ENCODE data around the gene DCLK1. TPM values are rescaled to one million over a fixed set of nuclear protein-coding genes. Genes with fewer than 3 reads are reported as not detected.

Gene DCLK1
- total RNA-seq, 1 donor from 2014 or later: not detected

DNA sequence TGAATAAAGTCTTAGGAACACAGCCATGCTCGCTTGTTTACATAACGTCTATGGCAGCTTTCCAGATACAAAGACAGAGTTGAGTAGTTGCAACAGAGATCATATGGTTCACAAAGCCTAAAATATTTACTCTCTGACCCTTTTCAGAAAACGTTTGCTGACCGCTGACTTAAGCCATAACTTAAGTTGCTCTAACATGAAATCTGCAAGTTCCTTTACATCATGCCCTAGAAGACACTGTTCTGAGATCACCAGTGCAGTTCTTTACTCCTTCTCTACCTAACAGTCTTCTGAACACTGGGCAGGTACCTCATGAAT lies 166.4 kb downstream of the DCLK1 start:
- H3K4me3 Mint-ChIP-seq: no peak overlapping the region
- no peaks in the 10 kb centered on the region for H3K4me1 Mint-ChIP-seq
- no peak overlapping the region for H3K27ac Mint-ChIP-seq
- no peaks in the 10 kb centered on the region for H3K9me3 Mint-ChIP-seq
- DNase-seq: no peak
- no peaks in the 10 kb centered on the region for H3K27me3 Mint-ChIP-seq
- intact Hi-C loops (cut with micrococcal nuclease): no loop called here
- H3K36me3 Mint-ChIP-seq (ENCODE audit: low read depth): no peaks in the 10 kb centered on the region

GRCh38 chr13:35964011-35964862 lies 166.9 kb downstream of the DCLK1 start:
- Mint-ChIP-seq H3K9me3 (no peaks in the 10 kb centered on the region), H3K4me3 (no peak overlapping the region), H3K27me3 (no peaks in the 10 kb centered on the region), H3K36me3 (ENCODE audit: low read depth) (no peaks in the 10 kb centered on the region), H3K27ac (no peak overlapping the region), H3K4me1 (no peaks in the 10 kb centered on the region)
- no peak for DNase-seq
- intact Hi-C loops (cut with micrococcal nuclease): no loop called here

DNA sequence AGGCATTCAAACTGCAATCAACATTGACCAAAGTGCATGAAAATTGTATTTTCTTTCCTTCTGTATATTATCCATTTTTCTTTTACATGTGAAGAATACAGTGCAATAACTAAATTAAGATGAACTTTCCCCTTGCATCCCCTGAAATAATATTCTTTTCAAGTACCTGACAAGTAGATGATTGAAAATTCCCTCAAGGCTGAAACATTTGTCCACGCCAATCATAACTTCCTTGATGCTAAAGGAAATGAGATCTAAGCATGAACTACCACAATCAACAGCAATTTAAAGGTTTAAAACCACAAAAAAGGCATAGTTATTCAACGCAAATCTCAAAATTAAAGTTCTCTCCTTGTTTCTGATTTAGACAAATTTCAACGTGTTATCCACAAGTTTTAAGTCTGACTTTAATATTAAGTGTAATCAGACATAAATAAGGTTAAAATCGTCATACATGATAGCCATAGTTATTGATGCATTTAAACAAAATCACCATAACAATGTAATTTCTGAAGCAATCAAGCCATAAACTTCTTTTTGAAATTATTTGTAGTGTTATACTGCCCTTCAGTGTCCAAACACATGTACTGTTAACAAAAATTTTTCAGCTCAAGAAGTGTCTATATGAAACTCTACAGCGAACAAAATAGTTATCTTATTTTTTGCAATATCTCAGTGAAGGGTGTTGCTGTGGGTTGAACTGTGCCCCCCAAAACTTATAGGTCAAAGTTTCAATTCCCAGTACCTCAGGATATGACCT lies 169.5 kb downstream of the DCLK1 start:
- Mint-ChIP-seq H3K27me3 (no peaks in the 10 kb centered on the region), H3K9me3 (no peaks in the 10 kb centered on the region), H3K4me3 (no peak overlapping the region), H3K36me3 (ENCODE audit: low read depth) (no peaks in the 10 kb centered on the region), H3K4me1 (no peaks in the 10 kb centered on the region), H3K27ac (no peak overlapping the region)
- DNase-seq: no peak
- intact Hi-C loops (cut with micrococcal nuclease): no loop called here

- Mint-ChIP-seq H3K36me3 (ENCODE audit: low read depth) (no peaks in the 10 kb centered on the region), H3K9me3 (no peaks in the 10 kb centered on the region), H3K27me3 (no peaks in the 10 kb centered on the region), H3K4me1 (no peaks in the 10 kb centered on the region), H3K27ac (no peak overlapping the region), H3K4me3 (no peak overlapping the region)
- no peak for DNase-seq
- intact Hi-C loops (cut with micrococcal nuclease): no loop called here
Measured at GRCh38 chr13:35961002-35961401, 170.2 kb downstream of the DCLK1 start.

DNA sequence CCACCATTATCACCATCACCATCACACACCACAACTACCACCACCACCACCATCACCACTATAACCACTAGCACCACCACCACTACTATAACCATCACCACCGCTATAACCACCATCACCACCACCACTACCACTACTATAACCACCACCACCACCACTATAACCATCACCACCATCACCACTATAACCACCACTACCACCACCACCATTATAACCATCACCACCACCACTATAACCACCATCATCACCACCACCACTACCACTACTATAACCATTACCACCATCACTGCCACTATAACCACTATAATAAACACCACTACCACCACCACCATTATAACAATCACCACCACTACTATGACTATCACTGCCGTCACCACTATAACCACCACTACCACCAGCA lies 173.2 kb downstream of the DCLK1 start:
- no peak overlapping the region for H3K4me3 Mint-ChIP-seq
- no peaks in the 10 kb centered on the region for H3K4me1 Mint-ChIP-seq
- no peaks in the 10 kb centered on the region for H3K36me3 Mint-ChIP-seq (ENCODE audit: low read depth)
- no peaks in the 10 kb centered on the region for H3K27me3 Mint-ChIP-seq
- intact Hi-C loops (cut with micrococcal nuclease): no loop called here
- DNase-seq: no peak
- H3K9me3 Mint-ChIP-seq: no peaks in the 10 kb centered on the region
- H3K27ac Mint-ChIP-seq: no peak overlapping the region

GRCh38 chr13:35957241-35957731 lies 173.9 kb downstream of the DCLK1 start:
- DNase-seq: no peak
- Mint-ChIP-seq H3K27me3 (no peaks in the 10 kb centered on the region), H3K27ac (no peak overlapping the region), H3K36me3 (ENCODE audit: low read depth) (no peaks in the 10 kb centered on the region), H3K4me1 (no peaks in the 10 kb centered on the region), H3K4me3 (no peak overlapping the region), H3K9me3 (no peaks in the 10 kb centered on the region)
- intact Hi-C loops (cut with micrococcal nuclease): no loop called here

GRCh38 chr13:35956074-35956473 lies 175.1 kb downstream of the DCLK1 start:
- Mint-ChIP-seq H3K4me3 (no peak overlapping the region), H3K9me3 (no peaks in the 10 kb centered on the region), H3K27me3 (no peaks in the 10 kb centered on the region), H3K4me1 (no peaks in the 10 kb centered on the region), H3K36me3 (ENCODE audit: low read depth) (no peaks in the 10 kb centered on the region), H3K27ac (no peak overlapping the region)
- intact Hi-C loops (cut with micrococcal nuclease): no loop called here
- DNase-seq: no peak

GRCh38 chr13:35954207-35954560 lies 177.0 kb downstream of the DCLK1 start:
- no peak overlapping the region for H3K27ac Mint-ChIP-seq
- intact Hi-C loops (cut with micrococcal nuclease): no loop called here
- H3K27me3 Mint-ChIP-seq: no peaks in the 10 kb centered on the region
- DNase-seq: no peak
- no peaks in the 10 kb centered on the region for H3K4me1 Mint-ChIP-seq
- H3K4me3 Mint-ChIP-seq: no peak overlapping the region
- no peaks in the 10 kb centered on the region for H3K9me3 Mint-ChIP-seq
- H3K36me3 Mint-ChIP-seq (ENCODE audit: low read depth): no peaks in the 10 kb centered on the region

GRCh38 chr13:35953537-35954206 lies 177.5 kb downstream of the DCLK1 start:
- no peaks in the 10 kb centered on the region for H3K4me1 Mint-ChIP-seq
- H3K4me3 Mint-ChIP-seq: no peak overlapping the region
- no peaks in the 10 kb centered on the region for H3K36me3 Mint-ChIP-seq (ENCODE audit: low read depth)
- H3K27ac Mint-ChIP-seq: no peak overlapping the region
- H3K9me3 Mint-ChIP-seq: no peaks in the 10 kb centered on the region
- intact Hi-C loops (cut with micrococcal nuclease): no loop called here
- H3K27me3 Mint-ChIP-seq: no peaks in the 10 kb centered on the region
- DNase-seq: no peak

- H3K36me3 Mint-ChIP-seq (ENCODE audit: low read depth): no peaks in the 10 kb centered on the region
- no peaks in the 10 kb centered on the region for H3K9me3 Mint-ChIP-seq
- no peak overlapping the region for H3K27ac Mint-ChIP-seq
- DNase-seq: no peak
- H3K4me1 Mint-ChIP-seq: no peaks in the 10 kb centered on the region
- H3K27me3 Mint-ChIP-seq: no peaks in the 10 kb centered on the region
- H3K4me3 Mint-ChIP-seq: no peak overlapping the region
- intact Hi-C loops (cut with micrococcal nuclease): no loop called here
Measured at GRCh38 chr13:35947315-35947714, 183.9 kb downstream of the DCLK1 start.

DNA sequence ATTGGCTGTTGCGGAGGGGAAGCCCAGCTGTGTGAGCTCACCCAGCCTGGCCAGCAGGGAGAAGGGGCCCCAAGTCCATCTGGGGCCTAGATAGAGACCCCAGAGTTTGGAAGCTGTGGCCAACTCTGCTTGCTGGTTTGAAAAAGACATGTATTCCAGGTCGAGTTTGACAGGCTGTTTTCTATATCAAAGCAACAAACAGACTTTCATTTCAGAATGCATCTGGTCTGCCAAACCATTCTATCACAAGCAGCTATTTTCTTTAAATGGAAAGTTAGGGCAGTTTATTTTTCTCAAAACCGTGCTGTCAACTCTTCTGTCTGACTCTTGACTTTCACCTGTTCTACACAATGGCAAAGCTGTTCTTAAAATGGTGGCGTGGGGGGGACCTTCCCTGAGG lies 185.8 kb downstream of the DCLK1 start:
- DNase-seq: no peak
- Mint-ChIP-seq H3K4me1 (no peaks in the 10 kb centered on the region), H3K27ac (no peak overlapping the region), H3K27me3 (no peaks in the 10 kb centered on the region), H3K36me3 (ENCODE audit: low read depth) (no peaks in the 10 kb centered on the region), H3K4me3 (no peak overlapping the region), H3K9me3 (no peaks in the 10 kb centered on the region)
- intact Hi-C loops (cut with micrococcal nuclease): no loop called here

GRCh38 chr13:35941374-35941773 lies 189.8 kb downstream of the DCLK1 start:
- peaks cover 6% of the 10 kb centered on the region for H3K9me3 Mint-ChIP-seq
- no peaks in the 10 kb centered on the region for H3K36me3 Mint-ChIP-seq (ENCODE audit: low read depth)
- no peak overlapping the region for H3K4me3 Mint-ChIP-seq
- H3K4me1 Mint-ChIP-seq: no peaks in the 10 kb centered on the region
- intact Hi-C loops (cut with micrococcal nuclease): no loop called here
- H3K27me3 Mint-ChIP-seq: no peaks in the 10 kb centered on the region
- H3K27ac Mint-ChIP-seq: no peak overlapping the region
- DNase-seq: no peak

DNA sequence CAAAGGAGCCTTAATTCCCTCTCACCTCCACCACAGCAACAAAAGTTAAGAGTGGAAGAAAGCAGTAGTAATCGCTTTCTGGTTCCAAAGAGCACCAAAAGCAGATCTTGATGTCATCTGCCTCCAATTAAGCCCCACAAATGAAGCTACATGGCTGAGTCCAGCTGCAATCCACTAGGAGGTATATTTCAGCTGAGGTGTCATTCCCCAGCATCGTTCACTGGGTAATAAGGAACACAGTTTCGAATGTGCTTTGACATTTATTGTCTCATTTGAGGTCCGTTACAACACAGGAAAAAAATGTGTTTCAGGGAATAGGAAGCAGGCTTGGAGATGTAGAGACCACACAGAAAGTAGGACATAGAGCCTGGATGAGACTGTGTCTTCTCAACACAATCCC lies 190.4 kb downstream of the DCLK1 start:
- Mint-ChIP-seq H3K4me1 (no peaks in the 10 kb centered on the region), H3K27me3 (no peaks in the 10 kb centered on the region), H3K36me3 (ENCODE audit: low read depth) (no peaks in the 10 kb centered on the region), H3K9me3 (peaks cover 6% of the 10 kb centered on the region), H3K27ac (no peak overlapping the region), H3K4me3 (no peak overlapping the region)
- no peak for DNase-seq
- intact Hi-C loops (cut with micrococcal nuclease): no loop called here

DNA sequence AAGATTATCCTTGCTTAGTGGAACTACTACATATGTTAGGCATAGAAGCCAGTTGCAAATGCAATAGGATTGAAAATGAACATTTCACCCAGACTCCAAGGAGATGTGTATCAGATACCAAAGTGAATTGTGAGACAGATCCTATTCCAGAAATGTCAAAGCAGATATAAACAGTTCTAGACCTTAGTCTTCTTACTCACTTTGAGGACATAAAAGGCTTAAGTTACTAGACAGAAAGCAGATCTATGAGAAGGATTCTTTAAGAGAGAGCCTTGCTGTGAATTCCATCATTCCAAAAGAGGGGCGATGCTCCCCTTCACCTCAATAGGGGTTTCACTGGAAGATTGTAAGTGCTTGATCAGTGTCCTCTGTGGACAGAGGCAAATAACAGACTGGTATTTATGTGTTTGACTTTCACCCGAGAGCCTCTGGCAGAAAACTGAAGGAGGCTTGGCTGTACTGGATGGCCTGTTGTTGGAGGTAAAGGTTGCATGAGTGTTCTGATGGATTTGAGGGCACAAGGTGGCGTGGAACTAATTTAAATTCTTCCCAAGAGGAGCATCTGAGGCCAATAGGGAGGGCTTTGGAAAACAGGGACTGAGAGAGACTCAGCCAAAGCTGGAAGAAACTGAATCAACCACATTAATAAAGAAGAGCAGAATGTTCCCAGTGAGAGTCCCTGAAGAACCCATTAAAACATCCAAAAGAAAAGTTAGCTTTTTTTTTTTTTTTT lies 194.8 kb downstream of the DCLK1 start:
- DNase-seq: no peak
- Mint-ChIP-seq H3K4me3 (no peak overlapping the region), H3K27ac (no peak overlapping the region), H3K36me3 (ENCODE audit: low read depth) (no peaks in the 10 kb centered on the region), H3K9me3 (peaks cover 14% of the 10 kb centered on the region), H3K4me1 (no peaks in the 10 kb centered on the region), H3K27me3 (no peaks in the 10 kb centered on the region)
- intact Hi-C loops (cut with micrococcal nuclease): no loop called here

Data from activated CD4-positive, alpha-beta T cell treated with anti-CD3 and anti-CD28 coated beads, Interleukin-2, amount 10 ng/mL, durations not matched to agents 24 days and 14 days (primary cell).